Measurements from ENCODE around the gene NOTCH1.

The NOTCH1 gene

GRCh38 chr9:136531186-136531903 is 14.5 kb downstream of the NOTCH1 start:
- H3K27me3 ChIP-seq (ENCODE audit: control insufficient read depth, insufficient read depth, low read length): no peaks in the 10 kb centered on the region
- H3K9me3 ChIP-seq (ENCODE audit: control insufficient read depth, insufficient read depth, low read length): no peaks in the 10 kb centered on the region
- H3K4me3 ChIP-seq (ENCODE audit: low read depth, low read length): no peak overlapping the region
- H3K9ac ChIP-seq (ENCODE audit: low read depth, low read length): no peak overlapping the region
- no peaks in the 10 kb centered on the region for H3K4me1 ChIP-seq (ENCODE audit: control insufficient read depth, insufficient read depth, low read length)
- peaks cover 4% of the 10 kb centered on the region for H3K36me3 ChIP-seq (ENCODE audit: control insufficient read depth, insufficient read depth, low read length)

GRCh38 chr9:136530461-136531089 is 15.3 kb downstream of the NOTCH1 start:
- H3K4me1 ChIP-seq (ENCODE audit: control insufficient read depth, insufficient read depth, low read length): no peaks in the 10 kb centered on the region
- peaks cover 4% of the 10 kb centered on the region for H3K36me3 ChIP-seq (ENCODE audit: control insufficient read depth, insufficient read depth, low read length)
- no peak overlapping the region for H3K9ac ChIP-seq (ENCODE audit: low read depth, low read length)
- no peaks in the 10 kb centered on the region for H3K27me3 ChIP-seq (ENCODE audit: control insufficient read depth, insufficient read depth, low read length)
- no peak overlapping the region for H3K4me3 ChIP-seq (ENCODE audit: low read depth, low read length)
- no peaks in the 10 kb centered on the region for H3K9me3 ChIP-seq (ENCODE audit: control insufficient read depth, insufficient read depth, low read length)

- no peaks in the 10 kb centered on the region for H3K27me3 ChIP-seq (ENCODE audit: control insufficient read depth, insufficient read depth, low read length)
Observed at GRCh38 chr9:136529516-136530460, 16.1 kb downstream of the NOTCH1 start.

GRCh38 chr9:136528716-136529341 is 17.0 kb downstream of the NOTCH1 start:
- H3K36me3 ChIP-seq (ENCODE audit: control insufficient read depth, insufficient read depth, low read length): no peaks in the 10 kb centered on the region
- H3K4me1 ChIP-seq (ENCODE audit: control insufficient read depth, insufficient read depth, low read length): no peaks in the 10 kb centered on the region
- no peaks in the 10 kb centered on the region for H3K27me3 ChIP-seq (ENCODE audit: control insufficient read depth, insufficient read depth, low read length)
- no peak overlapping the region for H3K4me3 ChIP-seq (ENCODE audit: low read depth, low read length)
- no peak overlapping the region for H3K9ac ChIP-seq (ENCODE audit: low read depth, low read length)
- H3K9me3 ChIP-seq (ENCODE audit: control insufficient read depth, insufficient read depth, low read length): no peaks in the 10 kb centered on the region

More at GRCh38 chr9:136529516-136530460, 16.1 kb downstream of the NOTCH1 start:
- Histone ChIP-seq H3K4me1 (ENCODE audit: control insufficient read depth, insufficient read depth, low read length) (no peaks in the 10 kb centered on the region), H3K36me3 (ENCODE audit: control insufficient read depth, insufficient read depth, low read length) (peaks cover 4% of the 10 kb centered on the region), H3K9me3 (ENCODE audit: control insufficient read depth, insufficient read depth, low read length) (no peaks in the 10 kb centered on the region), H3K4me3 (ENCODE audit: low read depth, low read length) (no peak overlapping the region), H3K9ac (ENCODE audit: low read depth, low read length) (no peak overlapping the region)

- H3K4me1 ChIP-seq (ENCODE audit: control insufficient read depth, insufficient read depth, low read length): no peaks in the 10 kb centered on the region
- no peak overlapping the region for H3K4me3 ChIP-seq (ENCODE audit: low read depth, low read length)
- H3K36me3 ChIP-seq (ENCODE audit: control insufficient read depth, insufficient read depth, low read length): peaks cover 7% of the 10 kb centered on the region
- no peak overlapping the region for H3K9ac ChIP-seq (ENCODE audit: low read depth, low read length)
- no peaks in the 10 kb centered on the region for H3K9me3 ChIP-seq (ENCODE audit: control insufficient read depth, insufficient read depth, low read length)
- no peaks in the 10 kb centered on the region for H3K27me3 ChIP-seq (ENCODE audit: control insufficient read depth, insufficient read depth, low read length)
Observed at GRCh38 chr9:136527721-136528710, 17.8 kb downstream of the NOTCH1 start.

GRCh38 chr9:136527131-136527530 is 18.7 kb downstream of the NOTCH1 start:
- Histone ChIP-seq H3K27me3 (ENCODE audit: control insufficient read depth, insufficient read depth, low read length) (no peaks in the 10 kb centered on the region), H3K9me3 (ENCODE audit: control insufficient read depth, insufficient read depth, low read length) (no peaks in the 10 kb centered on the region), H3K36me3 (ENCODE audit: control insufficient read depth, insufficient read depth, low read length) (peaks cover 13% of the 10 kb centered on the region), H3K9ac (ENCODE audit: low read depth, low read length) (no peak overlapping the region), H3K4me1 (ENCODE audit: control insufficient read depth, insufficient read depth, low read length) (no peaks in the 10 kb centered on the region), H3K4me3 (ENCODE audit: low read depth, low read length) (no peak overlapping the region)

- no peak overlapping the region for H3K4me3 ChIP-seq (ENCODE audit: low read depth, low read length)
- H3K4me1 ChIP-seq (ENCODE audit: control insufficient read depth, insufficient read depth, low read length): no peaks in the 10 kb centered on the region
- peaks cover 14% of the 10 kb centered on the region for H3K36me3 ChIP-seq (ENCODE audit: control insufficient read depth, insufficient read depth, low read length)
- H3K9ac ChIP-seq (ENCODE audit: low read depth, low read length): no peak overlapping the region
- no peaks in the 10 kb centered on the region for H3K9me3 ChIP-seq (ENCODE audit: control insufficient read depth, insufficient read depth, low read length)
- no peaks in the 10 kb centered on the region for H3K27me3 ChIP-seq (ENCODE audit: control insufficient read depth, insufficient read depth, low read length)
Observed at GRCh38 chr9:136526625-136527066, 19.2 kb downstream of the NOTCH1 start.

- Histone ChIP-seq H3K36me3 (ENCODE audit: control insufficient read depth, insufficient read depth, low read length) (peaks cover 18% of the 10 kb centered on the region), H3K4me3 (ENCODE audit: low read depth, low read length) (no peak overlapping the region), H3K9me3 (ENCODE audit: control insufficient read depth, insufficient read depth, low read length) (no peaks in the 10 kb centered on the region), H3K4me1 (ENCODE audit: control insufficient read depth, insufficient read depth, low read length) (no peaks in the 10 kb centered on the region), H3K27me3 (ENCODE audit: control insufficient read depth, insufficient read depth, low read length) (no peaks in the 10 kb centered on the region), H3K9ac (ENCODE audit: low read depth, low read length) (no peak overlapping the region)
Observed at GRCh38 chr9:136525841-136526499, 19.9 kb downstream of the NOTCH1 start.

GRCh38 chr9:136525207-136525606 is 20.6 kb downstream of the NOTCH1 start:
- Histone ChIP-seq H3K9ac (ENCODE audit: low read depth, low read length) (no peak overlapping the region), H3K9me3 (ENCODE audit: control insufficient read depth, insufficient read depth, low read length) (no peaks in the 10 kb centered on the region), H3K4me1 (ENCODE audit: control insufficient read depth, insufficient read depth, low read length) (no peaks in the 10 kb centered on the region), H3K4me3 (ENCODE audit: low read depth, low read length) (no peak overlapping the region), H3K36me3 (ENCODE audit: control insufficient read depth, insufficient read depth, low read length) (peaks cover 18% of the 10 kb centered on the region), H3K27me3 (ENCODE audit: control insufficient read depth, insufficient read depth, low read length) (no peaks in the 10 kb centered on the region)

All from iPS-15b (cell line).